Measurements from ENCODE around the gene RRP9.

DNA sequence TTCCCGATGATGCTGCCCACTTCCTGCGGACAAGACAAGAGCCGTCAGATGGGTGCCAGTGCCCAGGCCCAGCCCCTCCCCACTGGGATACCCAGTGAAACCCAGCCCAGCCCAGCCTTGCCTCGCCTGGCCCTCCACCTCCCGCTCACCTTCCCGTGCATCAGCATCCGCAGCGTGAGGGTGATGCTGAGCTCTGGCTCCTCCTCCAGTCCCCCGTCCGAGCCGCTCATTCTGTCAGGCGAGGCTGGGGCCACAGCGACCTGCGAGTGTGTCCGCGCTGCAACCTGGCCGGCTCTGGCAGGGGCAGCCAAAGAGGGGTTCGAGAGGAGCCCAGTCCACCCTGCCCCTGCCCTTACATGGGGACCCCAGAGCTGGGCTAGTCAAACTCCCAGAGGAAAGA is 19.3 kb upstream of the RRP9 start:
- TF ChIP-seq, protein P1, sequence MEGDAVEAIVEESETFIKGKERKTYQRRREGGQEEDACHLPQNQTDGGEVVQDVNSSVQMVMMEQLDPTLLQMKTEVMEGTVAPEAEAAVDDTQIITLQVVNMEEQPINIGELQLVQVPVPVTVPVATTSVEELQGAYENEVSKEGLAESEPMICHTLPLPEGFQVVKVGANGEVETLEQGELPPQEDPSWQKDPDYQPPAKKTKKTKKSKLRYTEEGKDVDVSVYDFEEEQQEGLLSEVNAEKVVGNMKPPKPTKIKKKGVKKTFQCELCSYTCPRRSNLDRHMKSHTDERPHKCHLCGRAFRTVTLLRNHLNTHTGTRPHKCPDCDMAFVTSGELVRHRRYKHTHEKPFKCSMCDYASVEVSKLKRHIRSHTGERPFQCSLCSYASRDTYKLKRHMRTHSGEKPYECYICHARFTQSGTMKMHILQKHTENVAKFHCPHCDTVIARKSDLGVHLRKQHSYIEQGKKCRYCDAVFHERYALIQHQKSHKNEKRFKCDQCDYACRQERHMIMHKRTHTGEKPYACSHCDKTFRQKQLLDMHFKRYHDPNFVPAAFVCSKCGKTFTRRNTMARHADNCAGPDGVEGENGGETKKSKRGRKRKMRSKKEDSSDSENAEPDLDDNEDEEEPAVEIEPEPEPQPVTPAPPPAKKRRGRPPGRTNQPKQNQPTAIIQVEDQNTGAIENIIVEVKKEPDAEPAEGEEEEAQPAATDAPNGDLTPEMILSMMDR (conservative IDR thresholded peaks at IDR 0.05; ENCODE audit: low read length), result no peak
- no peak for TF ChIP-seq EZH2phosphoT487 (IDR thresholded peaks at IDR 0.05; ENCODE audit: borderline replicate concordance)

Data from Loucy (cell line).